Right lobe of liver (tissue), 6 donors: Measurements from ENCODE around the gene TTC19. TPM values are rescaled to one million over a fixed set of nuclear protein-coding genes. Genes with fewer than 3 reads are reported as not detected.
"Not testable (repeated sequence)": the region's sequence is repeated elsewhere in the genome, so short reads cannot be mapped to it uniquely, and the experiment has no call there.

Source experiments
- ATAC-seq, 4 donors: fragments of 200-7000 bp; cut with Tn5 transposase; one replicate each; pipeline ENCODE4 v1.9.1; 2020; ENCODE audit warnings: mild to moderate bottlenecking in 4 of 4, moderate library complexity in 4 of 4
- DNase-seq, 3 donors: peaks; one replicate each; pipeline ENCODE4 v3.0.0-alpha.2; 2020
- H3K27ac ChIP-seq, 3 donors: fragments of 200-600 bp; one replicate each; pipeline ENCODE4 v1.8.0; 2022
- H3K27me3 ChIP-seq, 2 donors: fragments of 200-600 bp; one replicate each; pipeline ENCODE4 v1.8.0; 2022
- H3K36me3 ChIP-seq, 4 donors: fragments of 200-600 bp; sonication (generic) in 1 of 4; one replicate each; pipeline versions ENCODE4 v1.5.1 to v1.8.0; 2017 to 2022; ENCODE audit warnings: control low read depth in 1 of 4
- H3K4me1 ChIP-seq, 4 donors: fragments of 200-600 bp; sonication (generic) in 1 of 4; one replicate each; pipeline versions ENCODE4 v1.5.1 to v1.8.0; 2017 to 2022; ENCODE audit warnings: control low read depth in 1 of 4
- H3K4me3 ChIP-seq, 3 donors: fragments of 200-600 bp; one replicate each; pipeline ENCODE4 v1.8.0; 2022
- H3K9me3 ChIP-seq, 4 donors: fragments of 200-600 bp; sonication (generic) in 1 of 4; one replicate each; pipeline versions ENCODE4 v1.5.1 to v1.8.0; 2017 to 2022; ENCODE audit warnings: control low read depth in 1 of 4
- CTCF ChIP-seq, 4 donors: fragments of 200-600 bp in 3 of 4; fragments of 450-650 bp in 1 of 4; IDR thresholded peaks; one replicate each; pipeline versions ENCODE4 v1.5.1 to v1.8.0; 2016 to 2022; ENCODE audit warnings: antibody characterized with exemption in 4 of 4, mild to moderate bottlenecking in 2 of 4
- POLR2A ChIP-seq: fragments of 450-650 bp; IDR thresholded peaks from one replicate; pipeline ENCODE4 v1.6.1; 2017; ENCODE audit warnings: antibody characterized with exemption, mild to moderate bottlenecking
- WGBS: methylation state at CpG from one replicate; pipeline ENCODE4 v1.1.6; 2018; ENCODE audit warnings: low coverage, low lambda C conversion rate; ENCODE audit not compliant: insufficient coverage; ENCODE audit errors: missing lambda C conversion rate; 5-methylcytosine and 5-hydroxymethylcytosine counted together
- intact Hi-C, 2 donors: fragments of 100-400 bp; cut with DNase I; formaldehyde crosslinking; loops; one replicate each; pipeline versions ENCODE4 v1.11.2 to v1.14.1; 2022
- total RNA-seq, 6 experiments: library from RNA; depleted of rRNA in 2 of 6; stranded (reverse); fragments of >200 nt in 2 of 6; fragmentation: NEBNext Ultra II Directional in 3 of 6; extraction: Animal tissue kit (Norgen Biotek cat#: 25700) in 3 of 6; gene quantifications; one replicate each; pipeline versions ENCODE4 v1.1.0 to v1.2.4, GENCODE V29; 2016 to 2023
- donor health status: DM: no; HTN: yes; CAD: no.
- donor health status: DM: no; HTN: no; CAD: no.
- donor health status: DM: no; HTN: no; CAD: no.
- donor health status: DM: no; HTN: yes; CAD: no.
- donor health status: DM: no; HTN: yes; CAD: no.

TTC19 gene
- total RNA-seq, 6 experiments from 2014 or later, result 14.3 to 32.3 (median 19.9) TPM

GRCh38 chr17:15973834-15974233 lies 25.8 kb upstream of the TTC19 start:
- WGBS, result 78% methylated on average over 6 of the region's 6 CpGs
- TF ChIP-seq POLR2A (no peak), CTCF (IDR thresholded peaks at IDR 0.05) (no peak)
- H3K9me3 ChIP-seq, result no peaks in the 10 kb centered on the region
- intact Hi-C loops, result no loop called here
- DNase-seq (no peak), ATAC-seq (no peak)
- no peaks in the 10 kb centered on the region for H3K27me3 ChIP-seq
- peaks cover 0 to 8% (median 0%) of the 10 kb centered on the region in 4 donors for H3K4me1 ChIP-seq
- H3K27ac ChIP-seq, result no peak overlapping the region
- peaks cover 0 to 8% (median 0%) of the 10 kb centered on the region in 4 donors for H3K36me3 ChIP-seq
- H3K4me3 ChIP-seq, result no peak overlapping the region

GRCh38 chr17:15977894-15978293 lies 21.7 kb upstream of the TTC19 start:
- Histone ChIP-seq H3K36me3 (peaks cover 0 to 24% (median 0%) of the 10 kb centered on the region in 4 donors), H3K4me1 (peaks cover 0 to 8% (median 0%) of the 10 kb centered on the region in 4 donors), H3K27ac (no peak overlapping the region), H3K4me3 (no peak overlapping the region), H3K27me3 (no peaks in the 10 kb centered on the region), H3K9me3 (no peaks in the 10 kb centered on the region)
- intact Hi-C loops, result no loop called here
- ATAC-seq, result no peak
- 100% methylated on average over 2 of the region's 2 CpGs for WGBS
- DNase-seq, result no peak
- no peak for TF ChIP-seq CTCF (IDR thresholded peaks at IDR 0.05)
- no peak for TF ChIP-seq POLR2A

- Histone ChIP-seq H3K9me3 (no peaks in the 10 kb centered on the region), H3K4me3 (no peak overlapping the region), H3K27ac (no peak overlapping the region), H3K27me3 (no peaks in the 10 kb centered on the region), H3K36me3 (peaks cover 0 to 24% (median 0%) of the 10 kb centered on the region in 4 donors), H3K4me1 (peaks cover 0 to 8% (median 0%) of the 10 kb centered on the region in 4 donors)
- no peak for DNase-seq
- WGBS, result 100% methylated on average over 1 of the region's 1 CpG
- intact Hi-C loops, result no loop called here
- ATAC-seq, result no peak
- no peak for TF ChIP-seq CTCF (IDR thresholded peaks at IDR 0.05)
- no peak for TF ChIP-seq POLR2A
Observed at GRCh38 chr17:15978606-15979005, 21.0 kb upstream of the TTC19 start.

- no CpG with 5 or more reads among the region's 4 CpGs for WGBS
- DNase-seq, intact Hi-C loops, H3K4me3 ChIP-seq, H3K27ac ChIP-seq, ATAC-seq, H3K4me1 ChIP-seq, H3K27me3 ChIP-seq, H3K9me3 ChIP-seq: not testable (repeated sequence)
- H3K36me3 ChIP-seq, result peaks cover 0 to 24% (median 0%) of the 10 kb centered on the region in 4 donors
Observed at GRCh38 chr17:15979013-15979412, 20.6 kb upstream of the TTC19 start.

GRCh38 chr17:15981208-15981607 lies 18.4 kb upstream of the TTC19 start:
- no peak overlapping the region for H3K4me3 ChIP-seq
- no peaks in the 10 kb centered on the region for H3K27me3 ChIP-seq
- intact Hi-C loops, result no loop called here
- ATAC-seq (no peak), DNase-seq (no peak)
- no peaks in the 10 kb centered on the region for H3K9me3 ChIP-seq
- no peak for TF ChIP-seq CTCF (IDR thresholded peaks at IDR 0.05)
- TF ChIP-seq POLR2A, result no peak
- H3K36me3 ChIP-seq, result peaks cover 0 to 39% (median 2%) of the 10 kb centered on the region in 4 donors
- peaks cover 0 to 6% (median 0%) of the 10 kb centered on the region in 4 donors for H3K4me1 ChIP-seq
- 42% methylated on average over 2 of the region's 2 CpGs for WGBS
- no peak overlapping the region for H3K27ac ChIP-seq
